IMR-90 (cell line): Measurements from ENCODE around the gene UBL3. TPM values are rescaled to one million over a fixed set of nuclear protein-coding genes. Genes with fewer than 3 reads are reported as not detected.

Experiments used
- ATAC-seq: fragments of 200-7000 bp; cut with Tn5 transposase; 2 replicates; pipeline ENCODE4 v1.9.1; 2020; ENCODE audit warnings: low read depth, mild to moderate bottlenecking, moderate library complexity
- BruUV-seq: library from RNA; stranded (reverse); fragments of 400-500 nt; replicated peaks from 2 replicates; lab custom pipeline; 2021; lab: Mats Ljungman, UMichigan
- CTCF ChIA-PET: fragments of 300-600 bp; formaldehyde crosslinking; extraction: SDS; loops from one replicate; lab custom pipeline; 2021; ENCODE audit warnings: antibody characterized with exemption; lab: Yijun Ruan, JAX
- POLR2A ChIA-PET: fragments of 300-600 bp; sonication (Branson Sonifier 250); formaldehyde crosslinking; loops from one replicate; lab custom pipeline; 2022; ENCODE audit warnings: antibody characterized with exemption; ENCODE audit not compliant: unreplicated experiment; lab: Charles Lee
- DNase-seq: peaks from one replicate; pipeline ENCODE4 v3.0.0; 2013
- H2AFZ ChIP-seq: replicated peaks from 2 replicates; pipeline ENCODE3; 2013; ENCODE audit warnings: low read length, mild to moderate bottlenecking; ENCODE audit not compliant: poor library complexity
- H2AK5ac ChIP-seq: 2 replicates; pipeline ENCODE4 v1.6.1; 2013; ENCODE audit warnings: low read depth, low read length, inconsistent platforms
- H2AK9ac ChIP-seq: replicated peaks from 2 replicates; pipeline ENCODE3; 2013; ENCODE audit warnings: mild to moderate bottlenecking, low read depth, low read length, moderate library complexity; ENCODE audit not compliant: poor library complexity
- H2BK120ac ChIP-seq: 2 replicates; pipeline ENCODE4 v1.6.1; 2013; ENCODE audit warnings: low read depth, low read length, inconsistent platforms
- H2BK15ac ChIP-seq: 3 replicates; pipeline ENCODE4 v1.6.1; 2013; ENCODE audit warnings: low read depth, low read length, inconsistent platforms
- H2BK20ac ChIP-seq: 2 replicates; pipeline ENCODE4 v1.6.1; 2013; ENCODE audit warnings: low read depth, mild to moderate bottlenecking, inconsistent platforms, low read length, moderate library complexity
- H2BK5ac ChIP-seq: 2 replicates; pipeline ENCODE4 v1.6.1; 2013; ENCODE audit warnings: mild to moderate bottlenecking, low read depth, low read length, inconsistent platforms; ENCODE audit not compliant: poor library complexity, severe bottlenecking
- H3K14ac ChIP-seq: replicated peaks from 2 replicates; pipeline ENCODE4 v1.6.1; 2013; ENCODE audit warnings: low read depth, low read length, inconsistent platforms
- H3K18ac ChIP-seq: 2 replicates; pipeline ENCODE4 v1.6.1; 2013; ENCODE audit warnings: low read depth, low read length, control low read depth
- H3K23ac ChIP-seq: 2 replicates; pipeline ENCODE4 v1.6.1; 2013; ENCODE audit warnings: low read depth, low read length, inconsistent platforms
- H3K27ac ChIP-seq: 2 replicates; pipeline ENCODE4 v1.5.1; 2013; ENCODE audit warnings: mild to moderate bottlenecking, control low read depth, low read length; ENCODE audit not compliant: insufficient read depth
- H3K27me3 ChIP-seq: 2 replicates; pipeline ENCODE4 v1.6.1; 2013; ENCODE audit warnings: low read length; ENCODE audit not compliant: control insufficient read depth, insufficient read depth
- H3K36me3 ChIP-seq: 2 replicates; pipeline ENCODE4 v1.6.1; 2013; ENCODE audit warnings: low read length, mixed read lengths; ENCODE audit not compliant: control insufficient read depth, insufficient read depth
- H3K4ac ChIP-seq: 2 replicates; pipeline ENCODE4 v1.6.1; 2013; ENCODE audit warnings: low read depth, low read length, inconsistent platforms
- H3K4me1 ChIP-seq: 2 replicates; pipeline ENCODE4 v1.6.1; 2013; ENCODE audit warnings: low read length, mixed read lengths; ENCODE audit not compliant: control insufficient read depth, insufficient read depth
- H3K4me2 ChIP-seq: 2 replicates; pipeline ENCODE4 v1.6.1; 2013; ENCODE audit warnings: low read depth, mild to moderate bottlenecking, control low read depth, low read length, moderate library complexity
- H3K4me3 ChIP-seq: 2 replicates; pipeline ENCODE4 v1.5.1; 2013; ENCODE audit warnings: low read depth, mild to moderate bottlenecking, control low read depth, low read length, moderate library complexity; ENCODE audit not compliant: insufficient read depth
- H3K56ac ChIP-seq: 2 replicates; pipeline ENCODE4 v1.6.1; 2013; ENCODE audit warnings: low read length, inconsistent platforms; ENCODE audit not compliant: insufficient read depth; ENCODE audit errors: extremely low read depth
- H3K79me1 ChIP-seq, 2 experiments: 2 replicates each; pipeline ENCODE4 v1.6.1; 2013; ENCODE audit warnings: low read length in 2 of 2, inconsistent platforms in 1 of 2, low read depth in 1 of 2
- H3K9ac ChIP-seq: 2 replicates; pipeline ENCODE4 v1.6.1; 2013; ENCODE audit warnings: low read depth, low read length, control low read depth
- H3K9me1 ChIP-seq: 2 replicates; pipeline ENCODE4 v1.6.1; 2013; ENCODE audit warnings: low read length, inconsistent platforms; ENCODE audit not compliant: insufficient read depth
- H3K9me3 ChIP-seq: 2 replicates; pipeline ENCODE4 v1.6.1; 2013; ENCODE audit warnings: low read length; ENCODE audit not compliant: control insufficient read depth, insufficient read depth
- H4K20me1 ChIP-seq: 2 replicates; pipeline ENCODE4 v1.6.1; 2013; ENCODE audit warnings: low read length, inconsistent platforms; ENCODE audit not compliant: insufficient read depth
- H4K5ac ChIP-seq: 2 replicates; pipeline ENCODE4 v1.6.1; 2013; ENCODE audit warnings: mild to moderate bottlenecking, low read depth, low read length, control low read depth
- H4K8ac ChIP-seq, 2 experiments: 2 replicates each; pipeline ENCODE4 v1.6.1; 2013; ENCODE audit warnings: low read depth in 2 of 2, low read length in 2 of 2, control low read depth in 1 of 2, inconsistent platforms in 1 of 2
- H4K91ac ChIP-seq: 2 replicates; pipeline ENCODE4 v1.6.1; 2013; ENCODE audit warnings: low read depth, low read length, inconsistent platforms; ENCODE audit not compliant: insufficient read depth
- CEBPB ChIP-seq: IDR thresholded peaks from 2 replicates; pipeline ENCODE4 v1.6.1; 2012; ENCODE audit warnings: low read depth, low read length, improper control_type of control experiment
- CHD1 ChIP-seq: IDR thresholded peaks from 2 replicates; pipeline ENCODE4 v1.6.1; 2012; ENCODE audit warnings: low read depth, low read length, improper control_type of control experiment
- FOS ChIP-seq: fragments of 150-350 bp; IDR thresholded peaks from 2 replicates; pipeline ENCODE4 v1.6.1; 2016; ENCODE audit warnings: low read depth, low read length
- MAZ ChIP-seq: IDR thresholded peaks from 2 replicates; pipeline ENCODE4 v1.6.1; 2012; ENCODE audit warnings: low read depth, mild to moderate bottlenecking, low read length, improper control_type of control experiment, moderate library complexity, borderline replicate concordance
- MXI1 ChIP-seq: IDR thresholded peaks from 2 replicates; pipeline ENCODE4 v1.6.1; 2012; ENCODE audit warnings: low read depth, mild to moderate bottlenecking, low read length, moderate library complexity, borderline replicate concordance
- NFE2L2 ChIP-seq: fragments of 150-350 bp; IDR thresholded peaks from 2 replicates; pipeline ENCODE4 v1.6.1; 2016; ENCODE audit warnings: low read depth, mild to moderate bottlenecking, low read length
- RAD21 ChIP-seq: IDR thresholded peaks from 2 replicates; pipeline ENCODE4 v1.6.1; 2012; ENCODE audit warnings: low read length, improper control_type of control experiment
- RCOR1 ChIP-seq: IDR thresholded peaks from 2 replicates; pipeline ENCODE4 v1.6.1; 2012; ENCODE audit warnings: mild to moderate bottlenecking, low read length, improper control_type of control experiment; ENCODE audit not compliant: insufficient replicate concordance
- SMC3 ChIP-seq: fragments of 150-350 bp; IDR thresholded peaks from 2 replicates; pipeline ENCODE4 v1.6.1; 2016; ENCODE audit warnings: low read depth, mild to moderate bottlenecking, antibody characterized with exemption, low read length, moderate library complexity
- WGBS, 2 experiments: methylation state at CpG; one replicate each; pipeline versions ENCODE4 v1.1.5 to v1.1.7; 2013; ENCODE audit warnings: missing lambda C conversion rate in 2 of 2; ENCODE audit not compliant: insufficient read length in 1 of 2; ENCODE audit errors: extremely low coverage in 2 of 2; 5-methylcytosine and 5-hydroxymethylcytosine counted together
- dilution Hi-C: fragments of 300-500 bp; cut with HindIII; formaldehyde crosslinking; loops from one replicate; pipeline ENCODE4 v1.14.3; 2018; ENCODE audit warnings: low sequenced_read_pairs; ENCODE audit not compliant: unreplicated experiment
- in situ Hi-C: fragments of 300-500 bp; cut with MboI; formaldehyde crosslinking; loops from 3 replicates; pipeline ENCODE4 v1.14.3; 2019; ENCODE audit warnings: low sequenced_read_pairs, inconsistent platforms, mixed read lengths
- intact Hi-C: fragments of 100-400 bp; cut with micrococcal nuclease; formaldehyde crosslinking; loops from 2 replicates; pipeline ENCODE4 v1.10.0; 2022
- polyA plus RNA-seq, 3 experiments: library from polyadenylated mRNA; depleted of rRNA; stranded (reverse); fragments of >200 nt; gene quantifications; 2 replicates each; pipeline ENCODE4 v1.2.3, GENCODE V29; 2012; ENCODE audit warnings: low replicate concordance in 1 of 3
- total RNA-seq: library from RNA; depleted of rRNA; stranded (reverse); fragments of >200 nt; gene quantifications from 2 replicates; pipeline ENCODE4 v1.2.3, GENCODE V29; 2012

The UBL3 gene
- total and polyA plus RNA-seq, 2 of the 4 experiments (the other 2 are of a cell fraction), result 16.0 to 19.9 TPM

- peak; percentile 32; the same call in 1 of the 2 replicates for ATAC-seq
- ChIA-PET CTCF (no interaction called here), POLR2A (no interaction called here)
- WGBS, 2 experiments, result no CpG with 5 or more reads among the region's 5 CpGs
- Histone ChIP-seq H2BK15ac (no peak overlapping the region), H2BK120ac (no peak overlapping the region), H3K9ac (no peak overlapping the region), H3K4me2 (no peak overlapping the region), H3K9me3 (no peaks in the 10 kb centered on the region), H2AK5ac (no peak overlapping the region), H2AFZ (no peak overlapping the region), H3K4me3 (no peak overlapping the region), H4K5ac (no peak overlapping the region), H4K91ac (no peak overlapping the region), H3K4ac (no peak overlapping the region), H2BK20ac (no peak overlapping the region), H4K8ac (no peak overlapping the region), H4K20me1 (no peaks in the 10 kb centered on the region), H3K27ac (no peak overlapping the region), H3K23ac (no peak overlapping the region), H3K56ac (no peak overlapping the region), H2AK9ac (no peak overlapping the region), H3K79me1 (peaks cover 3 to 6% of the 10 kb centered on the region in 2 experiments; a peak in 2 of 4 replicates), H3K9me1 (0 out of 2 replicates have a peak, but pooled peaks cover 3% of the 10 kb centered on the region), H3K14ac (no peak overlapping the region), H3K36me3 (no peaks in the 10 kb centered on the region), H3K18ac (no peak overlapping the region), H3K27me3 (no peaks in the 10 kb centered on the region), H3K4me1 (0 out of 2 replicates have a peak, but pooled peaks cover 2% of the 10 kb centered on the region), H2BK5ac (no peak overlapping the region)
- in situ Hi-C loops, result no loop called here
- dilution Hi-C loops, result no loop called here
- DNase-seq, result peak; percentile 48
- intact Hi-C loops, result no loop called here
- no TSS peak for BruUV-seq
- TF ChIP-seq MXI1 (no peak), SMC3 (no peak), MAZ (no peak), CHD1 (no peak), CEBPB (peak; percentile 83), RCOR1 (no peak), NFE2L2 (no peak), RAD21 (no peak), FOS (no peak)
Measured at GRCh38 chr13:29767006-29767405, 83.4 kb downstream of the UBL3 start.
